SK-N-MC (cell line): ENCODE data around the gene FAM107B.

Experiments
- DNase-seq: peaks from one replicate; pipeline ENCODE4 v3.0.0-alpha.2; 2011; ENCODE audit warnings: low read depth, low spot score
- H3K27ac ChIP-seq: fragments of 200-600 bp; sonication (generic); 2 replicates; pipeline ENCODE4 v1.5.1; 2016; ENCODE audit warnings: mixed run types
- H3K36me3 ChIP-seq: fragments of 200-600 bp; sonication (generic); 2 replicates; pipeline ENCODE4 v1.6.1; 2017; ENCODE audit warnings: antibody characterized with exemption, low read length, mixed read lengths; ENCODE audit not compliant: insufficient read depth
- H3K4me3 ChIP-seq: fragments of 200-600 bp; sonication (generic); 2 replicates; pipeline ENCODE4 v1.5.1; 2016
- H3K9ac ChIP-seq: fragments of 200-600 bp; sonication (generic); 2 replicates; pipeline ENCODE4 v1.8.0; 2017; ENCODE audit warnings: mixed run types, mixed read lengths; ENCODE audit not compliant: insufficient read length
- H3K9me3 ChIP-seq: fragments of 200-600 bp; sonication (generic); 2 replicates; pipeline ENCODE4 v1.6.1; 2017; ENCODE audit warnings: low read depth, mild to moderate bottlenecking, antibody characterized with exemption, low read length, moderate library complexity, mixed read lengths
- EZH2 ChIP-seq: fragments of 200-600 bp; sonication (generic); IDR thresholded peaks from one replicate; pipeline ENCODE4 v1.6.1; 2017; ENCODE audit warnings: antibody characterized with exemption
- FOXP2 ChIP-seq: optimal IDR thresholded peaks from 2 replicates; pipeline ENCODE3; 2011; ENCODE audit warnings: mild to moderate bottlenecking, moderate library complexity; ENCODE audit not compliant: insufficient read depth; ENCODE audit errors: extremely low read length, control extremely low read depth
- POLR2AphosphoS5 ChIP-seq: IDR thresholded peaks from 2 replicates; pipeline ENCODE4 v1.6.1; 2012; ENCODE audit warnings: mild to moderate bottlenecking, low read depth, low read length, borderline replicate concordance

FAM107B gene

DNA sequence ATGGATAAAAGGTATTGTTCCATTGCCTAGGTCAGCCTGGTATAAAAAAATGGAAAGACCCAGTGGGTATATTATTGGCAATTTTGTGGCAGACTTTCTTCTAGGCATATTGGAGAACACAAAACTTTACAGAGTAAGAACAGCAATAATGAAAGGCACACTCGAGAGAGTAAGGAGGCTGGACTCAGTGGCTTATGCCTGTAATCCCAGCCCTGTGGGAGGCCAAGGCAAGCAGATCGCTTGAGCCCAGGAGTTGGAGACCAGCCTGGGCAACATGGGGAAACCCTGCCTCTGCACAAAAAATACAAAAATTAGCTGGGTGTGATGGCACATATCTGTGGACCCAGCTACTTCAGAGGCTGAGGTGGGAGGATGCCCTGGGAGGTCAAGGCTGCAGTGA lies 158.2 kb downstream of the FAM107B start:
- no peak for DNase-seq
- Histone ChIP-seq H3K9me3 (no peaks in the 10 kb centered on the region), H3K36me3 (no peaks in the 10 kb centered on the region), H3K4me3 (no peak overlapping the region), H3K27ac (no peak overlapping the region), H3K9ac (no peak overlapping the region)
- no peak for TF ChIP-seq EZH2
- TF ChIP-seq FOXP2, result no peak
- no peak for TF ChIP-seq POLR2AphosphoS5

GRCh38 chr10:14613588-14613920 lies 161.1 kb downstream of the FAM107B start:
- DNase-seq, result no peak
- no peak overlapping the region for H3K9ac ChIP-seq

DNA sequence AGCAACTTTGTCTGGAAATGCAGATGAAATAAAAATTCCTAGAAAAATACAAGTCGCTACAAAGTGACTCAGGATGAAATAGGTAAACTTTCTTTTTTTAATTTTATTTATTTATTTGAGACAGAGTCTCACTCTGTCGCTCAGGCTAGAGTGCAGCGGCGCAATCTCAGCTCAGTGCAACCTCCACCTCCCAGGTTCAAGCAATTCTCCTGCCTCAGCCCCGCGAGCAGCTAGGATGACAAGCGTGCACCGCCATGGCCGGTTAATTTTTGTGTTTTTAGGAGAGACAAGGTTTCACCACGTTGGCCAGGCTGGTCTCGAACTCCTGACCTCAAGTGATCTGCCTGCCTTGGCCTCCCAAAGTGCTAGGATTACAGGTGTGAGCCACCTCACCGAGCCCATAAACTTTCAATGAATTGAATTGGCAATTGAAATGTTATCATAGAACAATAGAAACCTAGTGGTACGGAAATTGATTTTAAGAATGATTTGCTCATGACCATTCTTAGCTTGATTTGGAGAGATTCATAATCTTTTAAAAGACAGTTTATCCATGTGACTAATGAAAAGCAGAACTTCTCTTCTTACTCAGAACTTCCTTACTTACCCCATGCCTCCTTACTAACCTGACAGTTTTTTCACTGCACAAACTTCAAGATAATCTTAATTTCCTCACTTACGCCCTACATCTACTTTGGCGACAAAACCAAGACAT lies 161.7 kb downstream of the FAM107B start:
- Histone ChIP-seq H3K9me3 (no peaks in the 10 kb centered on the region), H3K36me3 (no peaks in the 10 kb centered on the region), H3K27ac (no peak overlapping the region), H3K9ac (no peak overlapping the region), H3K4me3 (no peak overlapping the region)
- no peak for TF ChIP-seq POLR2AphosphoS5
- TF ChIP-seq EZH2, result no peak
- TF ChIP-seq FOXP2, result no peak
- no peak for DNase-seq

More at GRCh38 chr10:14613588-14613920, 161.1 kb downstream of the FAM107B start:
- Histone ChIP-seq H3K4me3 (no peak overlapping the region), H3K9me3 (no peaks in the 10 kb centered on the region), H3K27ac (no peak overlapping the region), H3K36me3 (no peaks in the 10 kb centered on the region)
- TF ChIP-seq FOXP2 (no peak), EZH2 (no peak), POLR2AphosphoS5 (no peak)

- Histone ChIP-seq H3K27ac (no peak overlapping the region), H3K4me3 (no peak overlapping the region), H3K9ac (no peak overlapping the region), H3K36me3 (no peaks in the 10 kb centered on the region), H3K9me3 (no peaks in the 10 kb centered on the region)
- DNase-seq, result no peak
- TF ChIP-seq POLR2AphosphoS5 (no peak), FOXP2 (no peak), EZH2 (no peak)
Measured at GRCh38 chr10:14611968-14612693, 162.6 kb downstream of the FAM107B start.

DNA sequence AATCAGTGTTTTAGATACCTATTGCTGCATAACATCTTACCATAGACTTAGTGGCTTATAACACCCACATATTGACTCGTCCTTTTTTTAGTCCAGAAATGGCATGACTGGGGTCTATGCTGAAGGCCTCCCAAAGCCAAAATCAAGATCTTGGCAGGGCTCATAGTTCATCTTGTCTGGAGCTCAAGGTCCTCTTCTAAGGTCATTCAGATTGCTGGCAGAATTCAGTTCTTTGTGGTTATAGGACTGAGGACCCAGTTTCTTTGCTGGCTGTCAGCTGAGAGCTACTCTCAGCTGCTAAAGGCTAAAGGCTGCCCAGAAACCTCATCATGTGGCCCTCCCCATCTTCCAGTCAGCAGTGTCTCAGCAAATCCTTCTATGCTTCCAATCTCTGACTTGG lies 165.5 kb downstream of the FAM107B start:
- DNase-seq, result no peak
- TF ChIP-seq FOXP2, result no peak
- TF ChIP-seq POLR2AphosphoS5, result no peak
- no peak for TF ChIP-seq EZH2
- Histone ChIP-seq H3K36me3 (no peaks in the 10 kb centered on the region), H3K27ac (no peak overlapping the region), H3K4me3 (no peak overlapping the region), H3K9me3 (no peaks in the 10 kb centered on the region), H3K9ac (no peak overlapping the region)

DNA sequence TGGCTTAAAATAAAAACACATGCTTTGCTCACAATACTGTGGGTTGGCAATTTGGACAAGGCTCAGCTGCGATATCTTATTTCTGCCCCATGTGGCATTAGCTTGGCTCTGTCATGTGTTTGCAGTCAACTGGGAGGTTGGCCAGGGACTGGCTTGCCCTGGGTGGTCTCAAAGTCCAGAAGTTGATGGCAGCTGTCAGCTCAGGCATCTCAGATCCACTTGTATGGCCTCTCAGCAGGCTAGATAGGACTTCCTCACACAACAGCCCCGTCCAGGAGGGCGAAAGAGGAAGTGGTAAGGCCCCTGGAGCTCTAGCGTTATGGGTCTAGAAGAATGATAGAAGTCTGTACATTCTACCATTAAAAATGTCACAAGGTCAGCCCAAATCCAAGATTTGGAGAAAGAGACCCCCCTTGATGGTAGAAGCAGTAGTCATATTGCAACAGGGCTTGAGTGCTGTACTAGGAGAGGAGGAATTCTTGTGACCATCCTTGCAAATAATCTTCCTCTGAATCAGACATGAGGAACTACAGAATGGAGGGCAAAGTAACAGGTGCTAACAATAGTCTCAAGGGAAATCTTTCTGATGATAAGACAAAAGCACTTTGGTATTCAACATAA lies 166.2 kb downstream of the FAM107B start:
- Histone ChIP-seq H3K9me3 (no peaks in the 10 kb centered on the region), H3K27ac (no peak overlapping the region), H3K4me3 (no peak overlapping the region), H3K36me3 (no peaks in the 10 kb centered on the region), H3K9ac (no peak overlapping the region)
- DNase-seq, result no peak
- TF ChIP-seq EZH2, result no peak
- no peak for TF ChIP-seq FOXP2
- no peak for TF ChIP-seq POLR2AphosphoS5

DNA sequence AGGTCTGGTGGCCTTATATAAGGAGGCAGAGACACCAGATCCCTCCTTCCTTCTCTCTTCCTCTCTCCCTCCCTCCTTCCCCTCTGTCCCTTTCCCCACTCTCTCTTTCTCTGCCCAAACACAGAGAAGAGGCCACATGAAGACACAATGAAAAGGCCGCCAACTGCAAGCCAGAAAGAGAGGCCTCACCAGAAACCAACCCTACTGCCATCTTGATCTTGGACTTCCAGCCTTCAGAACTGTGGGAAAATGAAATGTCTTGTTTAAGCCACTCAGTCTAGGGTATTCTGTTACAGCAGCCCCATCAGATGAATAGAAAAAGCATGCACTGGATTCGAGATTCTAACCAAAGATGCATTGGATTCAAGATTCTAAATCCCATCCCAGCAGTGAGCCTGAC lies 168.1 kb downstream of the FAM107B start:
- no peak overlapping the region for H3K9ac ChIP-seq
- no peak for DNase-seq
- H3K36me3 ChIP-seq, result no peaks in the 10 kb centered on the region
- TF ChIP-seq EZH2, result no peak
- no peak for TF ChIP-seq POLR2AphosphoS5
- TF ChIP-seq FOXP2, result no peak
- no peaks in the 10 kb centered on the region for H3K9me3 ChIP-seq
- no peak overlapping the region for H3K27ac ChIP-seq
- H3K4me3 ChIP-seq, result no peak overlapping the region

GRCh38 chr10:14605231-14605925 lies 169.3 kb downstream of the FAM107B start:
- peak overlapping the region; percentile 73; the same call in 1 of the 2 replicates for H3K4me3 ChIP-seq

More at GRCh38 chr10:14605231-14605925, 169.3 kb downstream of the FAM107B start:
- TF ChIP-seq EZH2 (no peak), POLR2AphosphoS5 (no peak), FOXP2 (no peak)
- Histone ChIP-seq H3K9me3 (no peaks in the 10 kb centered on the region), H3K27ac (no peak overlapping the region), H3K9ac (no peak overlapping the region), H3K36me3 (no peaks in the 10 kb centered on the region; the same call in 1 of the 2 replicates)
- no peak for DNase-seq
